HepG2 (cell line): ENCODE measurements around the gene SHTN1. TPM values are rescaled to one million over a fixed set of nuclear protein-coding genes. Genes with fewer than 3 reads are reported as not detected.

Experiments
- ATF7-NPFF ChIP-seq: sonication (generic); formaldehyde crosslinking; IDR thresholded peaks from 2 replicates; pipeline ENCODE4 v1.8.1; 2023; ENCODE audit warnings: mild to moderate bottlenecking, low read depth, missing genetic modification reagents, moderate library complexity
- CAMTA2 ChIP-seq: sonication (generic); formaldehyde crosslinking; IDR thresholded peaks from 2 replicates; pipeline ENCODE4 v1.4.0; 2020; ENCODE audit warnings: mild to moderate bottlenecking, missing genetic modification reagents, borderline replicate concordance
- GLI4 ChIP-seq: sonication (generic); formaldehyde crosslinking; IDR thresholded peaks from 2 replicates; pipeline ENCODE4 v1.5.1; 2020; ENCODE audit warnings: missing genetic modification reagents, mild to moderate bottlenecking, moderate library complexity, borderline replicate concordance
- IRF2 ChIP-seq: IDR thresholded peaks from 2 replicates; pipeline ENCODE4 v1.6.1; 2018; ENCODE audit warnings: missing genetic modification reagents, missing compliant biosample characterization
- KAT8 ChIP-seq: IDR thresholded peaks from 2 replicates; pipeline ENCODE4 v1.6.1; 2016; ENCODE audit warnings: missing genetic modification reagents, missing compliant biosample characterization
- MZF1 ChIP-seq: sonication (generic); formaldehyde crosslinking; IDR thresholded peaks from 2 replicates; pipeline ENCODE4 v1.8.1; 2023; ENCODE audit warnings: mild to moderate bottlenecking, missing genetic modification reagents, borderline replicate concordance
- NCOA2 ChIP-seq: sonication (generic); formaldehyde crosslinking; IDR thresholded peaks from 2 replicates; pipeline ENCODE4 v1.8.0; 2022; ENCODE audit warnings: inconsistent platforms
- PHF8 ChIP-seq: sonication (generic); formaldehyde crosslinking; IDR thresholded peaks from 2 replicates; pipeline ENCODE4 v1.5.0; 2020; ENCODE audit warnings: missing genetic modification reagents
- PREB ChIP-seq: sonication (generic); formaldehyde crosslinking; IDR thresholded peaks from 2 replicates; pipeline ENCODE4 v1.4.0; 2020; ENCODE audit warnings: missing genetic modification reagents
- RARA ChIP-seq: IDR thresholded peaks from 2 replicates; pipeline ENCODE4 v1.6.1; 2016; ENCODE audit warnings: missing genetic modification reagents, missing compliant biosample characterization
- REPIN1 ChIP-seq: sonication (generic); formaldehyde crosslinking; IDR thresholded peaks from 2 replicates; pipeline ENCODE4 v1.8.0; 2022; ENCODE audit warnings: missing genetic modification reagents, low read depth, mild to moderate bottlenecking, borderline replicate concordance
- STAG1 ChIP-seq: sonication (generic); formaldehyde crosslinking; IDR thresholded peaks from 2 replicates; pipeline ENCODE4 v1.4.0; 2020; ENCODE audit warnings: missing genetic modification reagents
- TARDBP ChIP-seq: sonication (generic); formaldehyde crosslinking; IDR thresholded peaks from 2 replicates; pipeline ENCODE4 v1.8.0; 2022; ENCODE audit warnings: mild to moderate bottlenecking, missing genetic modification reagents
- TBL1XR1 ChIP-seq: fragments of 150-350 bp; IDR thresholded peaks from 2 replicates; pipeline ENCODE4 v1.6.1; 2014; ENCODE audit warnings: borderline replicate concordance, low read length; ENCODE audit not compliant: partially characterized antibody
- TCF7 ChIP-seq: sonication (generic); IDR thresholded peaks from 2 replicates; pipeline ENCODE4 v1.6.1; 2016; ENCODE audit warnings: antibody characterized with exemption, low read depth
- XRCC5 ChIP-seq: fragments of 200-400 bp; formaldehyde crosslinking; optimal IDR thresholded peaks from 2 replicates; pipeline ENCODE3; 2017; ENCODE audit warnings: mild to moderate bottlenecking, low read length
- ZBTB38 ChIP-seq: sonication (generic); formaldehyde crosslinking; IDR thresholded peaks from 2 replicates; pipeline ENCODE4 v1.5.1; 2020; ENCODE audit warnings: mild to moderate bottlenecking, missing genetic modification reagents
- ZMYM2 ChIP-seq: sonication (generic); formaldehyde crosslinking; IDR thresholded peaks from 2 replicates; pipeline ENCODE4 v1.8.0; 2022; ENCODE audit warnings: mild to moderate bottlenecking, missing genetic modification reagents
- ZNF263 ChIP-seq: sonication (generic); formaldehyde crosslinking; IDR thresholded peaks from 2 replicates; pipeline ENCODE4 v1.4.0; 2020; ENCODE audit warnings: missing genetic modification reagents
- ZNF557 ChIP-seq: sonication (generic); formaldehyde crosslinking; IDR thresholded peaks from 2 replicates; pipeline ENCODE4 v1.4.0; 2020; ENCODE audit warnings: missing genetic modification reagents
- ZNF737 ChIP-seq: sonication (generic); formaldehyde crosslinking; IDR thresholded peaks from 2 replicates; pipeline ENCODE4 v1.5.0; 2020; ENCODE audit warnings: missing genetic modification reagents, mild to moderate bottlenecking, borderline replicate concordance
- ZNF747 ChIP-seq: sonication (generic); formaldehyde crosslinking; IDR thresholded peaks from 2 replicates; pipeline ENCODE4 v1.8.1; 2023; ENCODE audit warnings: missing genetic modification reagents, mild to moderate bottlenecking, borderline replicate concordance
- ZNF768 ChIP-seq: sonication (generic); formaldehyde crosslinking; IDR thresholded peaks from 2 replicates; pipeline ENCODE4 v1.4.0; 2020; ENCODE audit warnings: missing genetic modification reagents
- ZNF773 ChIP-seq: sonication (generic); formaldehyde crosslinking; IDR thresholded peaks from 2 replicates; pipeline ENCODE4 v1.4.0; 2020; ENCODE audit warnings: missing genetic modification reagents, borderline replicate concordance
- ZNF775 ChIP-seq: sonication (generic); formaldehyde crosslinking; IDR thresholded peaks from 2 replicates; pipeline ENCODE4 v1.4.0; 2020; ENCODE audit warnings: missing genetic modification reagents, mild to moderate bottlenecking, moderate library complexity, borderline replicate concordance
- ZNF782 ChIP-seq: sonication (generic); formaldehyde crosslinking; IDR thresholded peaks from 2 replicates; pipeline ENCODE4 v1.4.0; 2020; ENCODE audit warnings: missing genetic modification reagents, mild to moderate bottlenecking, borderline replicate concordance
- polyA plus RNA-seq, 8 experiments: library from polyadenylated mRNA; depleted of rRNA in 3 of 8; stranded (reverse) in 7 of 8; unstranded in 1 of 8; fragments of >200 nt; fragmentation: Illumina TruSeq in 4 of 8; extraction: Trizol in 4 of 8; gene quantifications; 2 replicates each; pipeline versions ENCODE4 v1.2.1 to v1.2.3, GENCODE V29; 2011 to 2016; ENCODE audit warnings: low read depth in 4 of 8, missing spikeins in 1 of 8, mixed read lengths in 1 of 8; ENCODE audit not compliant: insufficient read depth in 1 of 8
- total RNA-seq, 5 experiments: library from RNA; depleted of rRNA; stranded (reverse); fragments of >200 nt; fragmentation: Illumina TruSeq; extraction: Trizol; gene quantifications; 2 replicates each; pipeline ENCODE4 v1.2.3, GENCODE V29; 2016; ENCODE audit warnings: low read depth in 1 of 5
- TF ChIP-seq, protein P1 (sequence below): fragments of 450-650 bp; IDR thresholded peaks from 2 replicates; pipeline ENCODE4 v1.6.1; 2016

The SHTN1 gene
- total and polyA plus RNA-seq, 2 of the 13 experiments (the other 11 are each of a cell fraction or from before 2014, with no cell fraction given), result 11.3 to 15.6 TPM

- TF ChIP-seq ZNF747 (CRISPR knock-in tag), result no peak
- no peak for TF ChIP-seq ZNF775 (CRISPR knock-in tag)
- TF ChIP-seq ZNF782 (CRISPR knock-in tag), result no peak
- no peak for TF ChIP-seq ZNF773
- TF ChIP-seq PHF8 (CRISPR knock-in tag), result peak; percentile 33; the same call in 1 of the 2 replicates
- TF ChIP-seq CAMTA2 (CRISPR knock-in tag), result no peak
- TF ChIP-seq REPIN1, result no peak
- TF ChIP-seq KAT8 (CRISPR knock-in tag), result no peak
- TF ChIP-seq GLI4 (CRISPR knock-in tag), result no peak
- peak; percentile 69 for TF ChIP-seq TCF7
- TF ChIP-seq ZBTB38 (CRISPR knock-in tag), result no peak
- no peak for TF ChIP-seq ZNF557 (CRISPR knock-in tag)
- TF ChIP-seq ZMYM2 (CRISPR knock-in tag), result no peak
- no peak for TF ChIP-seq STAG1 (CRISPR knock-in tag)
- TF ChIP-seq ZNF263 (CRISPR knock-in tag), result peak; percentile 99
- TF ChIP-seq IRF2 (CRISPR knock-in tag), result 0 out of 2 replicates have a peak, but pooled peaks have one; percentile 18
- no peak for TF ChIP-seq MZF1 (CRISPR knock-in tag)
- TF ChIP-seq NCOA2 (CRISPR knock-in tag), result peak; percentile 76
- no peak for TF ChIP-seq ATF7-NPFF (CRISPR knock-in tag)
- no peak for TF ChIP-seq ZNF737 (CRISPR knock-in tag)
- no peak for TF ChIP-seq ZNF768 (CRISPR knock-in tag)
- TF ChIP-seq TBL1XR1, result no peak
- TF ChIP-seq, protein P1, sequence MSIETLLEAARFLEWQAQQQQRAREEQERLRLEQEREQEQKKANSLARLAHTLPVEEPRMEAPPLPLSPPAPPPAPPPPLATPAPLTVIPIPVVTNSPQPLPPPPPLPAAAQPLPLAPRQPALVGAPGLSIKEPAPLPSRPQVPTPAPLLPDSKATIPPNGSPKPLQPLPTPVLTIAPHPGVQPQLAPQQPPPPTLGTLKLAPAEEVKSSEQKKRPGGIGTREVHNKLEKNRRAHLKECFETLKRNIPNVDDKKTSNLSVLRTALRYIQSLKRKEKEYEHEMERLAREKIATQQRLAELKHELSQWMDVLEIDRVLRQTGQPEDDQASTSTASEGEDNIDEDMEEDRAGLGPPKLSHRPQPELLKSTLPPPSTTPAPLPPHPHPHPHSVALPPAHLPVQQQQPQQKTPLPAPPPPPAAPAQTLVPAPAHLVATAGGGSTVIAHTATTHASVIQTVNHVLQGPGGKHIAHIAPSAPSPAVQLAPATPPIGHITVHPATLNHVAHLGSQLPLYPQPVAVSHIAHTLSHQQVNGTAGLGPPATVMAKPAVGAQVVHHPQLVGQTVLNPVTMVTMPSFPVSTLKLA, result no peak
- TF ChIP-seq TARDBP (CRISPR knock-in tag), result 0 out of 2 replicates have a peak, but pooled peaks have one; percentile 35
- TF ChIP-seq PREB, result no peak
- TF ChIP-seq RARA (CRISPR knock-in tag), result peak; percentile 62
- no peak for TF ChIP-seq XRCC5
Measured at GRCh38 chr10:117003336-117003735, 1.7 kb downstream of the SHTN1 start (continued).
